ENCODE results near the gene RNF31. TPM values are rescaled to one million over a fixed set of nuclear protein-coding genes. Genes with fewer than 3 reads are reported as not detected.

The RNF31 gene
- total and polyA plus RNA-seq, 2 of the 13 experiments (the other 11 are each of a cell fraction or from before 2014, with no cell fraction given), result 48.2 to 86.8 TPM

GRCh38 chr14:24138396-24139271 is 8.7 kb upstream of the RNF31 start (continued):
- TF ChIP-seq REPIN1 (CRISPR knock-in tag; IDR thresholded peaks at IDR 0.05; ENCODE audit: borderline replicate concordance, low read depth), result no peak
- TF ChIP-seq ZMYM3 (CRISPR knock-in tag; IDR thresholded peaks at IDR 0.05), result no peak
- no peak for TF ChIP-seq ZNF512B (CRISPR knock-in tag; IDR thresholded peaks at IDR 0.05; ENCODE audit: borderline replicate concordance)
- peak; percentile 45; the same call in 1 of the 2 replicates for TF ChIP-seq ZBTB38 (CRISPR knock-in tag; IDR thresholded peaks at IDR 0.05)
- no peak for TF ChIP-seq REL (CRISPR knock-in tag; conservative IDR thresholded peaks at IDR 0.05)
- TF ChIP-seq ZBTB3 (CRISPR knock-in tag; IDR thresholded peaks at IDR 0.05; ENCODE audit: borderline replicate concordance, low read depth), result no peak
- TF ChIP-seq HOXD1 (CRISPR knock-in tag; IDR thresholded peaks at IDR 0.05), result no peak
- TF ChIP-seq KDM3A (CRISPR knock-in tag; IDR thresholded peaks at IDR 0.05; ENCODE audit: low read depth), result 0 out of 2 replicates have a peak, but pooled peaks have one; percentile 51
- TF ChIP-seq AFF4 (CRISPR knock-in tag; IDR thresholded peaks at IDR 0.05), result no peak; the same call in 1 of the 2 replicates
- no peak for TF ChIP-seq SIX4 (CRISPR knock-in tag; IDR thresholded peaks at IDR 0.05)
- TF ChIP-seq DBP (CRISPR knock-in tag; IDR thresholded peaks at IDR 0.05; ENCODE audit: not compliant biosample characterization), result no peak
- TF ChIP-seq ZNF761 (CRISPR knock-in tag; conservative IDR thresholded peaks at IDR 0.05), result 0 out of 2 replicates have a peak, but pooled peaks have one; percentile 45
- TF ChIP-seq, protein P1, sequence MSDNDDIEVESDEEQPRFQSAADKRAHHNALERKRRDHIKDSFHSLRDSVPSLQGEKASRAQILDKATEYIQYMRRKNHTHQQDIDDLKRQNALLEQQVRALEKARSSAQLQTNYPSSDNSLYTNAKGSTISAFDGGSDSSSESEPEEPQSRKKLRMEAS (IDR thresholded peaks at IDR 0.05), result no peak
- TF ChIP-seq SALL2 (CRISPR knock-in tag; IDR thresholded peaks at IDR 0.05), result no peak
- no peak for TF ChIP-seq JUNB (CRISPR knock-in tag; IDR thresholded peaks at IDR 0.05; ENCODE audit: borderline replicate concordance)
- TF ChIP-seq RBM39 (IDR thresholded peaks at IDR 0.05; ENCODE audit: low read depth, low read length, poor library complexity, severe bottlenecking), result no peak
- no peak for TF ChIP-seq LRRFIP1 (CRISPR knock-in tag; conservative IDR thresholded peaks at IDR 0.05)
- TF ChIP-seq ZNF292 (CRISPR knock-in tag; IDR thresholded peaks at IDR 0.05; ENCODE audit: borderline replicate concordance, low read depth), result no peak

Data from HepG2 (cell line).